22Rv1 (cell line): ENCODE results near the gene NIT2.
"Not testable (repeated sequence)": the region's sequence is repeated elsewhere in the genome, so short reads cannot be mapped to it uniquely, and the experiment has no call there.

Source experiments
- H3K27ac ChIP-seq: fragments of 450-650 bp; 2 replicates; pipeline ENCODE4 v1.5.1; 2017
- ZFX ChIP-seq: fragments of 450-650 bp; IDR thresholded peaks from 2 replicates; pipeline ENCODE4 v1.6.1; 2017; ENCODE audit warnings: antibody characterized with exemption, borderline replicate concordance
- TF ChIP-seq, protein P1 (sequence below): fragments of 450-650 bp; IDR thresholded peaks from 2 replicates; pipeline ENCODE4 v1.5.1; 2017; ENCODE audit warnings: mild to moderate bottlenecking

Gene NIT2

DNA sequence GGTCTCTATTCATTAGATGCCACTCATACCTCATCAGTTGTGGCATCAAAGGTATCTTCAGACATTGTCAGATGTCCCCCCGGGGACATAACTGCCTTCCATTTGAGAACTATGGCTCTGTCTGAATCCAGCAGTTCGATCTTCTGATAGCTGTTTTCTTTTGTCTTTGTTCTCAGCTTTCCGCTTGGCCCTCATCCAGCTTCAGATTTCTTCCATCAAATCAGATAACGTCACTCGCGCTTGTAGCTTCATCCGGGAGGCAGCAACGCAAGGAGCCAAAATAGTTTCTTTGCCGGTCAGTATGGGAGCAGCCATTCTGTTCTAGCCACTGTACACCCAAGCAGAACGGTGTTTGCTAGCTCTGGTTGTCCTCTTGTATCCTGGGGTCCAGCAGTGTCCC, 4.4 kb downstream of the NIT2 start:
- H3K27ac ChIP-seq: no peak overlapping the region
- TF ChIP-seq, protein P1, sequence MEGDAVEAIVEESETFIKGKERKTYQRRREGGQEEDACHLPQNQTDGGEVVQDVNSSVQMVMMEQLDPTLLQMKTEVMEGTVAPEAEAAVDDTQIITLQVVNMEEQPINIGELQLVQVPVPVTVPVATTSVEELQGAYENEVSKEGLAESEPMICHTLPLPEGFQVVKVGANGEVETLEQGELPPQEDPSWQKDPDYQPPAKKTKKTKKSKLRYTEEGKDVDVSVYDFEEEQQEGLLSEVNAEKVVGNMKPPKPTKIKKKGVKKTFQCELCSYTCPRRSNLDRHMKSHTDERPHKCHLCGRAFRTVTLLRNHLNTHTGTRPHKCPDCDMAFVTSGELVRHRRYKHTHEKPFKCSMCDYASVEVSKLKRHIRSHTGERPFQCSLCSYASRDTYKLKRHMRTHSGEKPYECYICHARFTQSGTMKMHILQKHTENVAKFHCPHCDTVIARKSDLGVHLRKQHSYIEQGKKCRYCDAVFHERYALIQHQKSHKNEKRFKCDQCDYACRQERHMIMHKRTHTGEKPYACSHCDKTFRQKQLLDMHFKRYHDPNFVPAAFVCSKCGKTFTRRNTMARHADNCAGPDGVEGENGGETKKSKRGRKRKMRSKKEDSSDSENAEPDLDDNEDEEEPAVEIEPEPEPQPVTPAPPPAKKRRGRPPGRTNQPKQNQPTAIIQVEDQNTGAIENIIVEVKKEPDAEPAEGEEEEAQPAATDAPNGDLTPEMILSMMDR: no peak
- no peak for TF ChIP-seq ZFX

DNA sequence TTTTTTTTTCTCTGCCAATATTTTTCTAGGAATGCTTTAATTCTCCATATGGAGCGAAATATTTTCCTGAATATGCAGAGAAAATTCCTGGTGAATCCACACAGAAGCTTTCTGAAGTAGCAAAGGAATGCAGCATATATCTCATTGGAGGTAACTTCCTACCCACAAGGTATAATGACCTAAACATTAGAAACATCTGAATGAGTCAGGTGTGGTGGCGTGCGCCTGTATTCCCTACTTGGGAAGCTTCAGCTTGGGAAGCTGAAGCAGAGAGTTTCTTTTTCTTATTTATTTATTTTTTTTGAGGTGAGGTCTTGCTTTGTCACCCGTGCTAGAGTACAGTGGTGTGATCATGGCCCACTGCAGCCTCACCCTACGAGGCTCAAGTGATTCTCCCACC, 5.2 kb downstream of the NIT2 start:
- TF ChIP-seq, protein P1: no peak
- TF ChIP-seq ZFX: no peak
- no peak overlapping the region for H3K27ac ChIP-seq

DNA sequence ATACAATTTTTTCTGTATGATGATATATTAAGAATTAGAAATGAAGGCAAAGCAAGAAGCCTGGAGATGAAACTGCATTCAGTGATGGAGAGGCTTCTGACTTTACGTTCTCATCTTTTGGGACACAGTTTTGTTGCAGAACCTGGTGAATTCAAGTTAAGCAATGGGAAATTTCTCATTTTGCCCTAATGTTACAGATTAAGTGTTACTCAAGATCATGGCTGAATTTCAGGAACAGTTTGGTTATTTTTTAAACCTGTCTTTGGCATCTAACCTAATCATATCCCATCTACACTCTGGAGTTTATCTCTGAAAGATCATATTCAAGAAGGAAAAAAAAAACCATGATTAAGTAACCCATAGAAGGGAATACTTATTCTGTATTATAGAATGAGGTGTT, 6.0 kb downstream of the NIT2 start:
- H3K27ac ChIP-seq: no peak overlapping the region
- TF ChIP-seq, protein P1: no peak
- no peak for TF ChIP-seq ZFX

DNA sequence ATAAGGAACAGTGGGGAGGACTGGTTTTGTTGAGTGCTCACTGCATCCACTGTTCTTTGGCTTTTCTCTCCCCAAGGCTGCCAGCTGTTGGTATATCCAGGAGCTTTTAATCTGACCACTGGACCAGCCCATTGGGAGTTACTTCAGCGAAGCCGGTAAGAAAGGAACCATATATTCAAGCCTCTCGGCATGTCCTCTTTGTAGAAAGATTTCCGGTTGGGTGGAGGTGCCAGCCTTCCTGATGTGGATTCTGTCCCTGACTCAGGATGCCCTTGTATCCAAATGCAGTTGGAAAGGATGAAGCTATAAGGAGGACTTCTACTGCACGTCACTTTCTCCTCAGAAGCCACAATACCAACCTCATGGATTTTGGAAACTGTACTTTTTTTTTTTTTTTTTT, 14.2 kb downstream of the NIT2 start:
- TF ChIP-seq ZFX: no peak
- TF ChIP-seq, protein P1: no peak
- H3K27ac ChIP-seq: no peak overlapping the region

DNA sequence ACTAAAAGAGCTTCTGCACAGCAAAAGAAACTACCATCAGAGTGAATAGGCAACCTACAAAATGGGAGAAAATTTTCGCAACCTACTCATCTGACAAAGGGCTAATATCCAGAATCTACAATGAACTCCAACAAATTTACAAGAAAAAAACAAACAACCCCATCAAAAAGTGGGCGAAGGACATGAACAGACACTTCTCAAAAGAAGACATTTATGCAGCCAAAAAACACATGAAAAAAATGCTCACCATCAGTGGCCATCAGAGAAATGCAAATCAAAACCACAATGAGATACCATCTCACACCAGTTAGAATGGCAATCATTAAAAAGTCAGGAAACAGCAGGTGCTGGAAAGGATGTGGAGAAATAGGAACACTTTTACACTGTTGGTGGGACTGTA, 17.2 kb downstream of the NIT2 start:
- not testable (repeated sequence) for H3K27ac ChIP-seq

DNA sequence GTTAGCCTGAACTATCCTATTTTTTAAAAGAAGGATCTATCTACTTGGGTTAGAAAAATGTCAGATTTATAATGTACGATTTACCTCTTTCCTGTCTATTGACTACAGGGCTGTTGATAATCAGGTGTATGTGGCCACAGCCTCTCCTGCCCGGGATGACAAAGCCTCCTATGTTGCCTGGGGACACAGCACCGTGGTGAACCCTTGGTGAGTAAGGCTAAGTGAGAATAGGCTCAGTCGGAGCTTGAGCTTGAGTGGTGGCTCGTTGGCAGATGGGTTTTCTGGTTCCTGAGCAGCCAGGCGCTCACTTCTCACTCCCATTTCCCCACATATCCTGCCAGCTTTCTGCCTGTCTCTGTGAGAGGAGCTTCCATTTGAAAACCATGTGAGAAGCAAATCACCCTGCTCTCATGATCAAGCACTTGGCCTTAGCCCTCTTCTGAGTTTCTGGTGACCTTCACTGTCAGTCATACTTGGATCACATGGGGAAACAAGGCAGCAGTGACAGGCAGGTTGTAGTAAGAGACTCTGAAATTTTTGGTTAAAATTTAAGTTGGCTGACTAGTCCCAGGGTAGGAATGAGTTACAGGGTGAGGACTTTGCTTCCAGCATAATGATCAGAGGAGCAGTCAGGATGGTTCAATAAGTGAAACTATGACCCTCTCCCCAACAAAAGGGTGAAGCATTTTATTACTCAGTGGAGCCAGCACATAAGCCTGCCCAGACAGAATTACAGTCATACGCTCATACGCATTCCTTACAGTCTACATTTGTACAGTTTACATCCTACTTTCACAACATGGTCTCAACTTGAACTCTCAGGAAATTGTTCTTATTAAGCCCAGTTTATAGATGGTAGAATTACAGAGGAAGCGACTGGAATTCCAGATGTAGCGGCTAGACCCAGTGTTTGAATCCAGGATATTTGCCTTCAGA, 18.0 kb downstream of the NIT2 start:
- TF ChIP-seq, protein P1: no peak
- TF ChIP-seq ZFX: no peak
- H3K27ac ChIP-seq: no peak overlapping the region

DNA sequence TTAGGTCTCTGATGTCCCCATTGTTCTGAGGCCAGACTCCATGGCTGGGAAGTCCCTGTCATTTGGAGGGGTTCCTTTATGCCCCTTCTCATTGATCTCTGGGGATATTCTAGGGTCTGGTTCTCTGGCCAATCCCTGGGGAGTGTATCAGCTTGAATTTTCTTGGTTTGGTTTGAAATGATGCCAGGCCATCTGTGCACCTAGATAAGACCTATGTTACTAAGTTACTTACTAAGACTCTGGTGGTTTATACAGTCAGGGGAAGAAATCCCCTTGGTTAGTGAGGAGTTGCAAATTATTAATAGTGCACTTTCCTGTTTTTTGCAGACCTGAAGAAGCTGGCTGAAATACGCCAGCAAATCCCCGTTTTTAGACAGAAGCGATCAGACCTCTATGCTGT, 20.3 kb downstream of the NIT2 start:
- no peak overlapping the region for H3K27ac ChIP-seq
- TF ChIP-seq, protein P1: no peak
- TF ChIP-seq ZFX: no peak
